Right ventricle myocardium superior (tissue), 1 donor: ENCODE results near the gene MISP. TPM values are rescaled to one million over a fixed set of nuclear protein-coding genes. Genes with fewer than 3 reads are reported as not detected.

Experiments used
- ATAC-seq: fragments of 200-7000 bp; cut with Tn5 transposase; one replicate; pipeline ENCODE4 v1.9.1; 2020; ENCODE audit warnings: mild to moderate bottlenecking; ENCODE audit not compliant: poor library complexity
- DNase-seq: peaks from one replicate; pipeline ENCODE4 v3.0.0-alpha.2; 2020
- intact Hi-C: fragments of 100-400 bp; cut with DNase I; formaldehyde crosslinking; loops from one replicate; pipeline ENCODE4 v1.11.2; 2022
- total RNA-seq: library from RNA; stranded (reverse); fragmentation: NEBNext Ultra II Directional; extraction: Animal tissue kit (Norgen Biotek cat#: 25700); gene quantifications from one replicate; pipeline ENCODE4 v1.2.1, GENCODE V29; 2021
- donor health status: DM: no; HTN: yes; CAD: no; lungs with severe emphysema.

The MISP gene
- total RNA-seq, 1 donor from 2014 or later = not detected

GRCh38 chr19:763181-763580 is 12.3 kb downstream of the MISP start:
- DNase-seq (no peak), ATAC-seq (no peak)
- intact Hi-C loops = loop anchor here (10.0 kb wide), 1 partner anchor 222 kb away; the partner anchor contains the start of gene WDR18

DNA sequence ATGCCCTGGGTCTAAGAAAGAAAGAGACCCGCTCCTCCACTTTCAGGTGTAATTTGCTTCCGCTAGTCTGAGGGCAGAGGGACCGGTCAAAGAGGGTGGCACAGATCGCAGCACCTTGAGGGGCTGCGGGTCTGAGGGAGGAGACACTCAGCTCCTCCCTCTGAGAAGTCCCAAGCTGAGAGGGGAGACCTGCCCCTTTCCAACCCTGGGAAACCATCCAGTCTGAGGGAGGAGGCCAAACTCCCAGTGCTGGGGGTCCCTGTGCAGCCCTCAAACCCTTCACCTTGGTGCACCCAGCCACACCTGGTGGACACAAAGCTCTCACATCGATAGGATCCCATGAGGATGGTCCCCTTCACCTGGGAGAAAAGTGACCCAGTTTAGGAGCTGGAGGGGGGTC is 13.0 kb downstream of the MISP start:
- intact Hi-C loops = loop anchor here (10.0 kb wide), 1 partner anchor 221 kb away; the partner anchor contains the start of gene WDR18
- DNase-seq = no peak
- no peak for ATAC-seq

GRCh38 chr19:764301-764700 is 13.4 kb downstream of the MISP start:
- intact Hi-C loops = loop anchor here (10.0 kb wide), 1 partner anchor 220 kb away; the partner anchor contains the start of gene WDR18
- no peak for DNase-seq
- no peak for ATAC-seq

DNA sequence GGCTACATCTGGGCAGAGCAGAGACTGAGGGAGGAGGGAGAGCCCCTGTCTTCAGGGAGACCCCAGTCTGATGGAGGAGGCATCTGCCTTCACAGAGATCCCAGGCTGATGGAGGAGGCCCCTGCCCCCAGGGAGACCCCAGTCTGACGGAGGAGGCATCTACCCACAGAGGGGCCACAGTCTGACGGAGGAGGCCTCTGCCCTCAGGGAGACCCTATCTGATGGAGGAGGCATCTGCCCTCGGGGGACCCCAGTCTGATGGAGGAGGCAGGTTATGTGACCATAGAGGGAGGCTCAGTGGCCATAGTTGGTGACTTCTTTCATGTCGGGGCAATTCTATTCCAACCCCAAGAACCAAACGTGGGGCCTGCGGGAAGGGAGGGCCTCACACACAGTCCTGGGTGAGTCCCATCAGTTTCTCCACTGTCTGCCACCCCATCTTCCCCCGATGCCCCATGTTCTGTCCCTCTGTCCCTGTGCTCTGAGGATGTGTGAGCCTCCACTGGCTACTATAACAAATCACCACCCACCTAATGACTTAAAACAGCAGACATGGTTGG is 14.3 kb downstream of the MISP start:
- intact Hi-C loops = loop anchor here (10.0 kb wide), 1 partner anchor 220 kb away; the partner anchor contains the start of gene WDR18
- ATAC-seq = no peak

DNA sequence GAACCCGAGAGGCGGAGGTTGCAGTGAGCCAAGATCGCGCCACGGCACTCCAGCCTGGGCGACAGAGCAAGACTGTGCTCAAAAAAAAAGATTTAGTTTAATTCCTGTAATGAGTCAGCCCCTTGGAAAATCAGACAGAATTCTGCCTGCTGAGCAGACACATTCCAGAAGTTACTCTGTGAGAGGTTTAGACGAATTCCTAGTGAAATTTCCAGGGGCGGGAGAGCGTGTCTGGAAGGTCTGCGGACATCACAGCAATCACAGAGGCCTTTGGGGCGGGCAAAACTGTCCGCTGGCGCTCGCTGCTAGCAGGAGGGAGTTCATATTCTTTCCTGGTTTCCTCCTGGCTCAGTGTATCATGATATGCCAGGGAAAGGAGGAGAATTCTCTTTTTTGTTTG is 17.5 kb downstream of the MISP start:
- DNase-seq = no peak
- ATAC-seq = no peak
- intact Hi-C loops = loop anchor here (2.0 to 10.0 kb wide), 2 partner anchors 150 to 216 kb away; partner anchors contain the start of gene WDR18

More for the DNA sequence above, 14.3 kb downstream of the MISP start:
- no peak for DNase-seq

DNA sequence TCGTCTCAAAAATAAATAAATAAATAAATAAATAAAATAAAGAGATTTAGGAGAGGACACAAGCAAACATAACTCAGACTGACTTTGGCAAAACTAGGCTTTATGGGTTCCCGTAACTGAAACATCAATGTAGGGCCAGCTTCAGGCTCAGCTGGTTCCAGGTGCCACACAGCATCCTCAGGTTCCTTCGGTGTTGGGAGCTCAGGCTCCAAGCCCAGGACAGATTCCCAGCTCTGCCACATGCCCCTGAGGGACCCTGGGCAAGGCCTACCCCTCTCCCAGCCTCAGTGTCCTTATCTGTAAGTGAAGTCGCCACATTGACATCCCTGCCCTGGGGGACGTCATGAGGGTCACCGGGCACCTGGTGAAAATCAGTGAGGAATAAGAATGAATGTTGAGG is 18.7 kb downstream of the MISP start:
- intact Hi-C loops = loop anchor here (2.0 to 10.0 kb wide), 3 partner anchors 95 to 215 kb away; partner anchors contain the start of gene WDR18
- ATAC-seq = no peak

DNA sequence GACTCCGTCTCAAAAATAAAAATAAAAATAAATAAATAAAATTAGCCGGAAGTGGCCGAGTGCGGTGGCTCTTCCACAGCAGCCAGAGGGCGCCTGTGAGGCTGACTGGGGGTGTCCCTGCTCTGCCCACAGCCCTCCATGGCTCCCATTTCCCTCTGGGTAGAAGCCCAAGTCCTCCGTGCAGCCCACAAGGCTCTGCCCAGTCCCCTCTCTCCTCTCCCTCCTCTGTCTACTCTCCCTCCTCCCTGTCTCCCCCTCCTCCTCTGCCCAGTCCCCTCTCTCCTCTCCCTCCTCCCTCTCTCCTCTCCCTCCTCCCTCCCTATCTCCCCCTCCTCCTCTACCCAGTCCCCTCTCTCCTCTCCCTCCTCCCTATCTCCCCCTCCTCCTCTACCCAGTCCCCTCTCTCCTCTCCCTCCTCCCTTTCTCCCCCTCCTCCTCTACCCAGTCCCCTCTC is 20.4 kb downstream of the MISP start:
- DNase-seq = no peak
- peak; percentile 37 for ATAC-seq
- intact Hi-C loops = loop anchor here (10.0 kb wide), 1 partner anchor 93 kb away; no protein-coding TSS in a partner anchor

More for the DNA sequence above, 18.7 kb downstream of the MISP start:
- DNase-seq = no peak

DNA sequence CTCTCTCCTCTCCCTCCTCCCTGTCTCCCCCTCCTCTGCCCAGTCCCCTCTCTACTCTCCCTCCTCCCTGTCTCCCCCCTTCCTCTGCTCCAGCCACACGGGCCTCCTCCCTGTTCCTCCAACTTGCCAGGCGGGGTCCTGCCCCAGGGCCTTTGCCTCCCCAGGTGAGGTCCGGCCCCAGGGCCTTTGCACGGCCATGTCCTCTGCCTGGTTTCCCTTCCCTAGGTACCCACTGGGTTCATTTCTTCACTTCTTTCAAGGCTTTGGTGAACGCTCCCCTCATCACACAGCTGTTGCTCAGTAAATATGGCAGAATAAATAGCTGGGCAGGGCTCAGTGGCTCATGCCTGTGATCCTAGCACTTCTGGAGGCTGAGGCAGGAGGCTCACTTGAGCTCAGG is 21.2 kb downstream of the MISP start:
- ATAC-seq = no peak
- DNase-seq = no peak
- intact Hi-C loops = loop anchor here (10.0 kb wide), 1 partner anchor 93 kb away; no protein-coding TSS in a partner anchor

DNA sequence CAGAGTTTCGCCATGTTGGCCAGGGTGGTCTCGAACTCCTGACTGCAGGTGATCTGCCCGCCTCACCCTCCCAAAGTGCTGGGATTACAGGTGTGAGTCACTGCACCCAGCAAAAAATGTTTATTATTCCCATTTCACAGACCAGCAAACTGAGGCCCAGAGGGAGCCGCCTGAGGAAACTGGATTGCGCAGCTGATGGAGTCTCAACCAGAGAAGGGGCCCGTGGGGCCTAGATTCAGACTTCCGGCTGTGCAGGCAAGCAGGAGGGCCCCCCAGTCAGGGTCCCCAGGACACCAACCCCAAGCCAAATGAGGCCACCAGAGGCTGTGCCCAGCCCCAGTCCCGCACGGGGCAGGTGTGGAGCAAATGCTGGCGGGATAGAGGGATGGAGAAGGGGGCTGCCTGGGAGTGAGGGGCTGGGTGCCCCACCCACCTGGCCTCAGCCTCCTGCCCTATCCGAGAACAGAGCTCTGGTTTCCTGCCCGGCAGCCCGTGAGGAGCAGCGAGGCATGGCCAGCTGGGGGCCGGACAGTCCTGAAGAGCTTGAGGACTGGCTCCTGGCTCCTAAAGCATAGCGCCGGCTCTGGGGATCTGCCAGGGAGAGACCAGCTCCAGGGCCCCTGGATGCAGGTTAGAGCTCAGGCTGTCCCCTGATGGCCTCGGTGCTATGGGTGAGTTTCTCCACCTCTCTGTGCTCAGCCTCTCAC is 22.0 kb downstream of the MISP start:
- DNase-seq (no peak), ATAC-seq (no peak)
- intact Hi-C loops = loop anchor here (10.0 kb wide), 1 partner anchor 92 kb away; no protein-coding TSS in a partner anchor

DNA sequence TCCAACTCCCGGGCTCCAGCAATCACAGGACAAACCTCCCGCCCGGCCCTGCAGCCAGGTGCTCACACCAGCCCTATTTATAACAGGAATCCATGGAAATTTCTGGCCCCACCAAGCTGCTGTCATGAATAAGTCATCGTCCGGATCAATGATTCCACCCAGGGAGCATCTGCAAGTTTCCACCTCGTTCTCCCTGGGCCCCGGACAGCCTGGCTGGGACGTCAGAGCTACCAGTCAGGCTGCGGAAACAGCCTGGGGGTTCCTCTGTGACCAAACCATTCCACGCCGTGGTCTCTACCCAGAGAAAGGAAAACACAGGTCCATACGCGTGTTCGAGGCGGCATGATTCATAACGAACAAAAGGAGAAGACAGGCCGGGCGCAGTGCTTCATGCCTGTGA is 25.6 kb downstream of the MISP start:
- DNase-seq (no peak), ATAC-seq (no peak)
- intact Hi-C loops = loop anchor here (10.0 kb wide), 1 partner anchor 88 kb away; no protein-coding TSS in a partner anchor

- DNase-seq (peak; percentile 61), ATAC-seq (peak; percentile 45)
- intact Hi-C loops = loop anchor here (10.0 kb wide), 1 partner anchor 86 kb away; no protein-coding TSS in a partner anchor
Observed at GRCh38 chr19:778910-779653, 28.2 kb downstream of the MISP start.

- intact Hi-C loops = no loop called here
- DNase-seq = no peak
- ATAC-seq = no peak
Observed at GRCh38 chr19:780935-781334, 30.0 kb downstream of the MISP start.

- intact Hi-C loops = no loop called here
- ATAC-seq = no peak
- DNase-seq = no peak
Observed at GRCh38 chr19:781800-782184, 30.9 kb downstream of the MISP start.

DNA sequence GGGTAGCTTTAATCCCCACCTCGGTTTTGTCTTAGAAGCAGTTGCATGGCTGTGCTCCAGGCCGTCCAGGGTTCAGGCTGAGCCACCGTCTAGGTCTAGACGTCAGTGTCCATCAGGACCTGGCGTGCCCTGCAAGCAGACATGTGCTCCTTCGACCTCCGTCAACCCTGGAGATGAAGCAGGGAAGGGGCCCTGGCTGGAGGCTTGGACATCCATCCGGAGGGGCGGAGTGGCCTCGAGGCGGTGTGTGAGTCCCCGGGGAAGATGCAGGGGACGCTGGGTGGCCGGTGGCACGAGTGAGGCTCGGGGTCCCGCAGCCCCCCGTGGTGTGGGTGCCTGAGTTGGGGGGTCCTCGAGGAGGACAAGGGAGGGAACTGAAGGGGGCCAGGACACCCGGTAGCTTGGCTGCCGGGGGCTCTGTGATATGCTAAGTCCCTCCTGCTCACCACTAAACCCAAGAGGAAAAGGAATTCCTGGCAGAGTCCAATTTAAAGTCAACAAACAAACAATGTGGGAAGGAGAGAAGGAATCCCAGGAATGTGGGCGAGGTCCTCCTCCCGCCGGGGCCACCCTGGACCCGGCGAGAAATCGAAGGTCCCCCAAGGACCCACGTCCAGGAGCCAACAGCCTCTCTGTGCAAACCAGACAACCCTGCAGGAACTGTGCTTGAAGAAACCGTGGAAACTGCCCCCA is 31.4 kb downstream of the MISP start:
- intact Hi-C loops = no loop called here
- peak; percentile 56 for ATAC-seq
- DNase-seq = no peak

- intact Hi-C loops = no loop called here
- DNase-seq (no peak), ATAC-seq (peak; percentile 28)
Observed at GRCh38 chr19:782878-783668, 32.2 kb downstream of the MISP start.

DNA sequence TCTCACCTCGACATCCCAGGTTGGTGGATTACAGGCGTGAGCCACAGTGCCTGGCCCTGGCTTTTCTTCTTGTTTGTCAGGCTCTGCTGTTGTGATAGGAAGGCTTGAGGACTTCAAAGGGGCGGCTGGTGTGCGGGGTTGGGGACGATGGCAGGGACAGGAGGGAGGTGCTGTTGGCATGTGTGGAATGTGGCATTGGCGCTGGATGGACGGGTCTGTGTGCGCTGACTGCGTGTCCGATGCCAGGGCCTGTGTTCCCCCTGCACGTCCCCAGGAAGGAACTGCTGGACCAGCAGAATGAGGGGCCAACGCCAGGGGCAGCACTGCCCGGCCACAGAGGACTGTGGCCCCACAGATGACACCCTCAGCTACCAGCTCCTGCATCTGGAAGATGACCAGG is 33.6 kb downstream of the MISP start:
- no peak for DNase-seq
- intact Hi-C loops = no loop called here
- no peak for ATAC-seq

DNA sequence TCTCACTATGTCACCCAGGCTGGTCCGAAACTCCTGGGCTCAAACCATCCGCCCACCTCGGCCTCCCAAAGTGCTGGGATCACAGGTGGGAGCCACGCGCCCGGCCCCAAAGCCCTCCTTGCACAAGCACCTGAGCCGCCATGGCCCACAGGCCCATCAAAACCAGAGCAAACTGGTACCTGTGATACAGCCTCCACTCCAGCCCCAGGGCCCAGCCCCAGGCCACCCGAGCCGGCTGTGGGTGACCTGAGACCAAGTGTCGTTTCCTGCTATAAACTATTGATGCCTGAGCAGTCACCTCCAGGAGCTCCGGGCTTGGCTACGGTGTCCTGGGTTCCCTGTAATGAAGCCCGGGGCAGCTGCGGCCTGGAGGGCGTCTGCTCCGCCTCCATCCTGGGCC is 36.6 kb downstream of the MISP start:
- ATAC-seq = no peak
- intact Hi-C loops = no loop called here
- no peak for DNase-seq

DNA sequence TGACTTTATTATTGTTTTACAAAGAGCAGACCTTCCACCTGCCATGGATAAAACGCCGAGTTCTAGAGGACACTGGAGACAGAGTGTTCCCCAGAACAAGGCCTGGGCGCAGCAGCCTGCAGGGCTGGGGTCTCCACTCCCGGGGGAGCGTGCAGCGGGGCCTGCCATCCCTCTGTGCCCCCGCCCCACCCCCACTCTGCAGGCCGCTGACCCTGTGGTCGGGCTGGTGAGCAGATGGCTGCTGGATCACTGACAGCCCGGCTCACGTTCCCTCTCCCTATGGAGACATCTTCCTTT is 37.7 kb downstream of the MISP start:
- ATAC-seq (peak; percentile 18), DNase-seq (no peak)
- intact Hi-C loops = no loop called here
